Loucy (cell line): ENCODE results near the gene TMSB10.

ENCODE experiments used
- H2AFZ ChIP-seq: fragments of 200-600 bp; sonication (generic); 2 replicates; pipeline ENCODE4 v1.6.0; 2016; ENCODE audit warnings: antibody characterized with exemption, mild to moderate bottlenecking, low read length, moderate library complexity
- H3F3A ChIP-seq: fragments of 200-600 bp; 2 replicates; pipeline ENCODE4 v1.6.0; 2016; ENCODE audit warnings: antibody characterized with exemption, low read depth, mild to moderate bottlenecking
- H3K27me3 ChIP-seq: fragments of 200-600 bp; sonication (generic); 2 replicates; pipeline ENCODE4 v1.6.1; 2014; ENCODE audit warnings: low read length, mild to moderate bottlenecking; ENCODE audit not compliant: insufficient read depth, poor library complexity, severe bottlenecking
- H3K36me3 ChIP-seq: fragments of 200-600 bp; sonication (generic); 2 replicates; pipeline ENCODE4 v1.6.1; 2016; ENCODE audit warnings: low read length; ENCODE audit not compliant: insufficient read depth
- H3K4me1 ChIP-seq: fragments of 200-600 bp; sonication (generic); 2 replicates; pipeline ENCODE4 v1.5.1; 2014; ENCODE audit warnings: low read length, mild to moderate bottlenecking; ENCODE audit not compliant: insufficient read depth, poor library complexity, severe bottlenecking
- H3K4me2 ChIP-seq: fragments of 200-600 bp; sonication (generic); 2 replicates; pipeline ENCODE4 v1.6.0; 2014; ENCODE audit warnings: antibody characterized with exemption, low read length, low read depth, mild to moderate bottlenecking; ENCODE audit not compliant: poor library complexity, severe bottlenecking
- H3K4me3 ChIP-seq: fragments of 200-600 bp; sonication (generic); 2 replicates; pipeline ENCODE4 v1.5.1; 2014; ENCODE audit warnings: low read length, mild to moderate bottlenecking, mixed read lengths; ENCODE audit not compliant: poor library complexity, severe bottlenecking
- H3K79me2 ChIP-seq: fragments of 200-600 bp; sonication (generic); 2 replicates; pipeline ENCODE4 v1.6.1; 2014; ENCODE audit warnings: low read length; ENCODE audit not compliant: insufficient read depth
- H3K9ac ChIP-seq: fragments of 200-600 bp; sonication (generic); 2 replicates; pipeline ENCODE4 v1.6.0; 2014; ENCODE audit warnings: mild to moderate bottlenecking, low read depth, low read length, moderate library complexity; ENCODE audit not compliant: poor library complexity, severe bottlenecking
- H3K9me2 ChIP-seq: fragments of 200-600 bp; sonication (generic); replicated peaks from 2 replicates; pipeline ENCODE4 v1.6.1; 2016; ENCODE audit warnings: low read depth, low read length, mixed read lengths
- H3K9me3 ChIP-seq: fragments of 200-600 bp; sonication (generic); 2 replicates; pipeline ENCODE4 v1.6.1; 2014; ENCODE audit warnings: mild to moderate bottlenecking, antibody characterized with exemption, low read length, low read depth; ENCODE audit not compliant: insufficient read depth
- H4K20me1 ChIP-seq: fragments of 200-600 bp; sonication (generic); 2 replicates; pipeline ENCODE4 v1.6.0; 2014; ENCODE audit warnings: antibody characterized with exemption, low read length, mild to moderate bottlenecking; ENCODE audit not compliant: insufficient read depth, poor library complexity, severe bottlenecking
- EZH2phosphoT487 ChIP-seq: fragments of 200-600 bp; IDR thresholded peaks from 2 replicates; pipeline ENCODE4 v1.6.1; 2018; ENCODE audit warnings: antibody characterized with exemption, mild to moderate bottlenecking, moderate library complexity, borderline replicate concordance
- TF ChIP-seq, protein P1 (sequence below): fragments of 200-600 bp; sonication (generic); conservative IDR thresholded peaks from 2 replicates; pipeline ENCODE4 v1.5.1; 2014; ENCODE audit warnings: mild to moderate bottlenecking, antibody characterized with exemption, low read length

Gene TMSB10

DNA sequence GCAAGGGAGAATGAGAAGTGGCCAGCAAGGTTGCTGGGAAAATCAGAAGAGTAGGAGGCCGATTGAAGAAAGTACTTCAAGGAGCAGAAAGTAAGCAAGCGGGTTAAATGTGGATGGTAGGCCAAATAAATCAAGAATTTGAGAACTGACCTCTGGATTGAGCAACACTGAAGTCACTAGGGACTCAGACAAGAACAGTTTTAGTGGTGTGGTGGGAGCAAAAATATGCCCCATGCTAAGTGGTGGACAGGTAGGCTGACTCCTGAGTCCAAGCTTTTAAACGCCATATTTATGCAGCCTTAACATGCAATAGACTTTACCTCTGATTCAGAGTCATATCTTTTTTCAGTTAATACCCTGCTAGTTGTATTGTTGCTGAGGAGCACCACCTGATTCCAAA is 29.1 kb upstream of the TMSB10 start:
- H3K4me2 ChIP-seq = no peak overlapping the region
- TF ChIP-seq, protein P1, sequence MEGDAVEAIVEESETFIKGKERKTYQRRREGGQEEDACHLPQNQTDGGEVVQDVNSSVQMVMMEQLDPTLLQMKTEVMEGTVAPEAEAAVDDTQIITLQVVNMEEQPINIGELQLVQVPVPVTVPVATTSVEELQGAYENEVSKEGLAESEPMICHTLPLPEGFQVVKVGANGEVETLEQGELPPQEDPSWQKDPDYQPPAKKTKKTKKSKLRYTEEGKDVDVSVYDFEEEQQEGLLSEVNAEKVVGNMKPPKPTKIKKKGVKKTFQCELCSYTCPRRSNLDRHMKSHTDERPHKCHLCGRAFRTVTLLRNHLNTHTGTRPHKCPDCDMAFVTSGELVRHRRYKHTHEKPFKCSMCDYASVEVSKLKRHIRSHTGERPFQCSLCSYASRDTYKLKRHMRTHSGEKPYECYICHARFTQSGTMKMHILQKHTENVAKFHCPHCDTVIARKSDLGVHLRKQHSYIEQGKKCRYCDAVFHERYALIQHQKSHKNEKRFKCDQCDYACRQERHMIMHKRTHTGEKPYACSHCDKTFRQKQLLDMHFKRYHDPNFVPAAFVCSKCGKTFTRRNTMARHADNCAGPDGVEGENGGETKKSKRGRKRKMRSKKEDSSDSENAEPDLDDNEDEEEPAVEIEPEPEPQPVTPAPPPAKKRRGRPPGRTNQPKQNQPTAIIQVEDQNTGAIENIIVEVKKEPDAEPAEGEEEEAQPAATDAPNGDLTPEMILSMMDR = no peak
- TF ChIP-seq EZH2phosphoT487 = no peak
- H4K20me1 ChIP-seq = no peaks in the 10 kb centered on the region
- no peaks in the 10 kb centered on the region for H3K27me3 ChIP-seq
- H3F3A ChIP-seq = no peaks in the 10 kb centered on the region
- H3K9ac ChIP-seq = no peak overlapping the region
- no peaks in the 10 kb centered on the region for H3K4me1 ChIP-seq
- H3K4me3 ChIP-seq = no peak overlapping the region
- no peak overlapping the region for H2AFZ ChIP-seq
- H3K36me3 ChIP-seq = no peaks in the 10 kb centered on the region
- H3K9me3 ChIP-seq = no peaks in the 10 kb centered on the region
- H3K79me2 ChIP-seq = no peaks in the 10 kb centered on the region
- H3K9me2 ChIP-seq = no peaks in the 10 kb centered on the region

DNA sequence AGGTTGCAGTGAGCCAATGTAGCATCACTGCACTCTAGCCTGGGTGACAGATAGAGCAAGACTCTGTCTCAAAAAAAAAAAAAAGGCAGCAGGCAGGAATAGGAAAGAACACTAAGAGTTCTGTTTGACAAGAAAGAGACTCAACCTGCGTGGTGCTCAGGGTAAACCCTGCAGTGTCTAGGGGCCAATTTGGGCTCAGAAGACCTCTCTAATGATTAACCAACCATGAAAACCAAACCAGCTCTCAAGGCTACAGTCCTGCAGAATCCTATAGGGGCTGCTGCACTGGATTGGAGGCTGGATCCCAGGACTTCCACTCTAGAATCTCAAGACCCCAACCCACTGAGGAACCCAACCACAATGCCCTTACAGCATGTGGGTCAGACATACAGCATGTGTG is 27.0 kb upstream of the TMSB10 start:
- Histone ChIP-seq H3F3A (no peaks in the 10 kb centered on the region), H3K4me3 (no peak overlapping the region), H3K9me2 (no peaks in the 10 kb centered on the region), H4K20me1 (no peaks in the 10 kb centered on the region), H3K27me3 (no peaks in the 10 kb centered on the region), H3K9ac (no peak overlapping the region), H3K79me2 (no peaks in the 10 kb centered on the region), H3K9me3 (no peaks in the 10 kb centered on the region), H3K36me3 (no peaks in the 10 kb centered on the region), H3K4me2 (no peak overlapping the region), H2AFZ (no peak overlapping the region), H3K4me1 (peaks cover 4% of the 10 kb centered on the region)
- TF ChIP-seq, protein P1 = no peak
- TF ChIP-seq EZH2phosphoT487 = no peak

DNA sequence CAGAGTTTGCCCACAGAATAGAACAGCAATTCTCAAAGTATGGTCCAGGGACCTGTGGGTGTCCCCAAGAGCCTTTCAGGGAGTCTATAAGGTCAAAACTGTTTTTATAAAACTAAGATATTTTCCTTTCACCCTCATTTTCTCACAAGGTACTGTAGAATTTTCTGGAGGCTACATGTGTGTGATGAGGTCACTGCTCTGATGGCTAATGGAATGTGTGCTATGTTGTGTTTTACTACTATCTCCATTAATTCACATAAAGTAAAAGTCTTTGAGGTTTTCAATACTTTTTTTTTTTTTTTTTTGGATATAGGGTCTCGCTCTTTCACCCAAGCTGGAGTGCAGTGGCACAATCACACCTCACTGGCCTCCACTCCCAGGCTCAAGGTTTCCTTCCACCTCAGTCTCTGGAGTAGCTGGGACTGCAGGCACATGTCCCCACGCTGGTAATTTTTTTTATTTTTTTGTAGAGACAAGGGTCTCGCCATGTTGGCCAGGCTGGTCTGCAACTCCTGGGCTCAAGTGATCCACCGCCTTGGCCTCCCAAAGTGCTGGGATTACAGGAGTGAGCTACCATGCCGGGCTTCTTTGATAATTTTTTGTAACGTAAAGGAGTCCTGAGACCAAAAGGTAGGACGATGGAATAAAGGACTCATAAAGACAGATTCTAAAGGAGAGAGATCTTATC is 26.4 kb upstream of the TMSB10 start:
- TF ChIP-seq, protein P1 = no peak
- no peak for TF ChIP-seq EZH2phosphoT487
- Histone ChIP-seq H3K9me2 (no peaks in the 10 kb centered on the region), H3F3A (no peaks in the 10 kb centered on the region), H2AFZ (no peak overlapping the region), H3K79me2 (no peaks in the 10 kb centered on the region), H3K4me3 (no peak overlapping the region), H3K9me3 (no peaks in the 10 kb centered on the region), H4K20me1 (no peaks in the 10 kb centered on the region), H3K27me3 (no peaks in the 10 kb centered on the region), H3K4me1 (peaks cover 4% of the 10 kb centered on the region), H3K4me2 (no peak overlapping the region), H3K9ac (no peak overlapping the region), H3K36me3 (no peaks in the 10 kb centered on the region)
